ENCODE measurements around the gene MTMR2.
"Not testable (repeated sequence)": the region's sequence is repeated elsewhere in the genome, so short reads cannot be mapped to it uniquely, and the experiment has no call there.

Gene MTMR2

DNA sequence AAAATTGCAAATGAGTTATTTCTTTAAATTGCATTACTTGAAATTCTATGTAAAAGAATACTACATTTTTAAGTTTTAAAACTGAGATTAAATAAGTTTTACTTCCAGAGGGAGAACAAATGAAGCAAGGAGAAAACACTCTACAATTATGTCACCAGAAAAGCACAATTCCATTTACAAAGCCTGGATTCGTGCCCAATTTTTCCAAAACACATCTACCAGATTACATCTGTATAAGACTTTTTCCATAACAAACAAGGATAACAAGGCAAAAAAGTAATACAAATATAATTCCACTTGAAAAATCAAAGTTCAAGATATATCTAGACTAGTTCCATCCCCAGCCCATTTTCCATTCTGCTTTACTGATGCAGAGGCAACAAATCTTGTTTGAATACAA lies 40.5 kb downstream of the MTMR2 start:
- no peak for DNase-seq

DNA sequence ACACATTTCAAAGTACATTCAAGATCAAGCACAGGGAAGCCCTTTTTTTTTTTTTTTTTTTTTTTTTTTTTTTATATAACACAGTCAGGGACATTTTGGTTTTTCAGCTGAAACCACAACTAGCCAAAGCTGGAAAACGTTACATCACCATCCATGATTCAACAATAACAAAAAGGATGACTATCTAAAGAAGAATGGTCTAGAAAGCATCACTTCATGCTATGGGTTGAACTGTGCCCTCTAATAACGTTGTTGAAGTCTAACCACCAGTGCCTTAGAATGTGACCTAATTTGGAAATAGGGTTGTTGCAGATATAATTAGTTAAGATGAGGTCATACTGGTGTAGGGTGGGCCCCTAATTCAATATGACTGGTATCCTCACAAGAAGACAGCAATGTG lies 46.6 kb downstream of the MTMR2 start:
- no peak for DNase-seq

DNA sequence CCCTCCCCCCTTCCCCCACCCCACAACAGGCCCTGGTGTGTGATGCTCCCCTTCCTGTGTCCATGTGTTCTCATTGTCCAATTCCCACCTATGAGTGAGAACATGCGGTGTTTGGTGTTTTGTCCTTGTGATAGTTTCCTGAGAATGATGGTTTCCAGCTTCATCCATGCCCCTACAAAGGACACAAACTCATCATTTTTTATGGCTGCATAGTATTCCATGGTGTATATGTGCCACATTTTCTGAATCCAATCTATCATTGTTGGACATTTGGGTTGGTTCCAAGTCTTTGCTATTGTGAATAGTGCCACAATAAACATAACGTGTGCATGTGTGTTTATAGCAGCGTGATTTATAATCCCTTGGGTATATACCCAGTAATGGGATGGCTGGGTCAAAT lies 53.0 kb downstream of the MTMR2 start:
- not testable (repeated sequence) for DNase-seq

DNA sequence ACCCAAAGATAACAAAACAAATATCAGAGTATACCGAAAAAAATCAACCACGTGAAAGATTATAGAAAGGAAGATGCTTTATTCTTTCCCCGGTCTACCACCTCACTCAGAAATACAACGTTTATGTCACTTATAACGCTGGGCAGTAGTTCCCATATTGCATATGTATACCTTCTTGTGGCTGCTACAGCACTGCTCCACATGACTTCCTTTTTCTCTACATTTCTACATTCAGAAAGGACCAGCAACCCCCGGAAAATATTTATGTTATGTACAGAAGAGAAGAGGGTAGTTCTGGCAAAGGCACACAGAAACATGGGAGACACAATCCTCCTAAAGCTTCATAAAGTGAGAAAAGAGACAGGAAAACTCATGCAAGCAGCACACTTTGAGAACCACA lies 56.8 kb downstream of the MTMR2 start:
- no peak for DNase-seq

DNA sequence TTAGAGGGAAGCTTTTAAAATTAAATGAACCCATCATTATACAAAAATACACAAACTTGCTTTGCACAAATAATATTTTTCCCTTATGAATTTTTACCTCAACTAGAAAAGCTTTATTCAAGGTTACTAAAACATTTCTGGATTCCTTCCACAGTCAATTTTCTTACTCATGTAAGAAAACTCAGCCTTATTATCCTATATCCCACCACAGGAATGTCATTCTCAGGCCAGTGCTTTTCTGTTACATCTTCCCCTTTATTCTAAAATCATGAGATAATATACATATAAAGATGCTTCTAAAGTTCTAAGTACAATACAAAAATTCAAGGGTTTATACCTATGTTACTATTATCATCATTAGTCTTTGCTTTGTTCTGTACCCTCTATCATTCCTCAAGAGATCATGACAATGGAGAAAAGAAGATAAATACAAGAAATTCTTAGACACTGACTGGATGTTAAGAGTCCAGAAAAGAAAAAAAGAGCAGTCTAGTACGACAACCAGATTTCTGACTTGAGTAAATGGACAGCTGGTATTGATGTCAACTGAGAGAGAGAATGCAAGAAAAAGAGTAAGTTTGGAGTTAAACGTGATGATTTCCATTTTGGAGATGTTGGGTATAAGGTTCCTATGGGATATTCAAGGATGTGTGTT lies 60.3 kb downstream of the MTMR2 start:
- no peak for DNase-seq

DNA sequence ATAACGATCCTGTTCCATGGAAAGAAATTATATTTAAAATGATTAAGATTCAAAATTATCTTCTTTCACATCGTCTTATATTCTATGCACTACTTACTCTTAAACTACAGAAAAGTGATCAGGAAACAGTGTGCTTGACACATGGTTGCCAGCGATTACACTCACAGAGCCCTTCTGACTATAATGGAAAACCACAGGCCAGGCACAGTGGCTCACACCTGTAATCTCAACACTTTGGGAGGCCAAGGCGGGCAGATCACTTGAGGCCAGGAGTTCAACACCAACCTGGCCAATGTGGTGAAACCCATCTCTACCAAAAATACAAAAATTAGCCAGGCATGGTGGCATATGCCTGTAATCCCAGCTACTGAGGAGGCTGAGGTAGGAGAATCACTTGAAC lies 63.9 kb downstream of the MTMR2 start:
- not testable (repeated sequence) for DNase-seq

DNA sequence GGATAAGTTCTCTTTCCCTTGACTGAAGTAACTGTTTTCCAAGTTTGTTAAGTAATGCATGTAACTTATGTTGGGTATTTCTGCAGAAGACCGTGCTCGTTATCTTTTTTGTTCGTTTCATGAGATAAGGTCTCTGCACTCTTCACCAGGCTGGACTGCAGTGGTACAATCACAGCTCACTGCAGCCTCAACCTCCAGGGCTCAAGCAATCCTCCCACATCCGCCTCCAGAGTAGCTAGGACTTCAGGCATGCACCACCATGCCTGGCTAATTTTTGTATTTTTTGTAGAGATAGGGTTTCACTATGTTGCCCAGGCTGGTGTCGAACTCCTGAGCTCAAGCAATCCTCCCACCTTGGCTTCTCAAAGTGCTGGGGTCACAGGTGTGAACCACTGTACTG lies 69.5 kb downstream of the MTMR2 start:
- not testable (repeated sequence) for DNase-seq

DNA sequence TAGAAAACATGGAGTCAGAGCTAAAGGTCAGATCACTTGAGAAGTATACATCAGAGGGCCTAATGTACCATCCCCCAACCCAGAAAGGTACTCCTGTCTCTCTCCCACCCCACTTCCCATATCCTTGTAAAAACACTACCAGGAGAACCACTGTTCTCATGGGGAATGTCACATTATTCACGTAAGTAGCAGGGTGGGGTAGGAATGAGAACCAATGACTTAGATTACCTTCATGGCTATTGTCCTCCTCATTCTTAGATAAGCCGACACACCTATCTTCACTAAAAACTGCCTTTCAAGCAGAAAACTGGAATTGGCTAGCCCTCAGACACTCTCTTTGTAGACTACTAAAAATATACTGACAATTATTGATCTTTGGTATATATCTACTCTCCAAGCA lies 70.0 kb downstream of the MTMR2 start:
- no peak for DNase-seq

DNA sequence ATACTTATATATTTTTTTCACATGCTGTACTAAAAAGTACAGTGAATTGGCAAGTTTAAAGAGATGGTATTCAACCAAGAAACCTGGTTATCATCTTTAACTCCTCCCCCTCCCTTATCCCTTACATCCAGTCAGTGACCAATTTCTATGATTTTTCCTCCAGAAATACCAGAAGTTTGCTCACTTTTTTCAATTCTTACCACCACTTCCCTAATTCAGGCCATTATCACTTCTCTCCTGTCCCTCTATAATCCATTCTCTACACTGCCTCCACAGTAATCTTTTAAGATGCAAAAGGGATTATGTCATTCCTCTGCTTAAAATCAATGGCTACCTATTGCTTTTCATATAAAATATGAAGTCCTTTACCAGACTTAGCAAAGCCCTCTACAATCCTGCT lies 70.8 kb downstream of the MTMR2 start:
- no peak for DNase-seq

DNA sequence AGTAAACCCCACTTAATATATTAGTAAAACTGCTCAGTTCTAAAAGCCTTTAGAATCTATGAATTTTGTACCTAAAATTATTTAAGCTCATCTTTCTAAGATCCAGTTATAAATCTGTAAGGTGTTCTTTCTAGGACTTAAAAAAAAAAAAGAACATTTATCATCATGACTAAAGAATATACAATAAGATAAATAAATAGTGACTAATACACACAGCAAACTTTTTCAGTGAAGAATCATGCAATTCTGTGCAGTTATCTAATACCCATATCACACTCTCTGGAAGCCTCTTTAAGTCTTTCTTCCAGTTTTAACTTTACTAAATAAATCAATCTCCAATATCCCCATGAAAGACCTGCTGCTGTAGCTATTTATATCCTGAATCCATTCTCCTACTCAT lies 73.8 kb downstream of the MTMR2 start:
- DNase-seq = no peak

DNA sequence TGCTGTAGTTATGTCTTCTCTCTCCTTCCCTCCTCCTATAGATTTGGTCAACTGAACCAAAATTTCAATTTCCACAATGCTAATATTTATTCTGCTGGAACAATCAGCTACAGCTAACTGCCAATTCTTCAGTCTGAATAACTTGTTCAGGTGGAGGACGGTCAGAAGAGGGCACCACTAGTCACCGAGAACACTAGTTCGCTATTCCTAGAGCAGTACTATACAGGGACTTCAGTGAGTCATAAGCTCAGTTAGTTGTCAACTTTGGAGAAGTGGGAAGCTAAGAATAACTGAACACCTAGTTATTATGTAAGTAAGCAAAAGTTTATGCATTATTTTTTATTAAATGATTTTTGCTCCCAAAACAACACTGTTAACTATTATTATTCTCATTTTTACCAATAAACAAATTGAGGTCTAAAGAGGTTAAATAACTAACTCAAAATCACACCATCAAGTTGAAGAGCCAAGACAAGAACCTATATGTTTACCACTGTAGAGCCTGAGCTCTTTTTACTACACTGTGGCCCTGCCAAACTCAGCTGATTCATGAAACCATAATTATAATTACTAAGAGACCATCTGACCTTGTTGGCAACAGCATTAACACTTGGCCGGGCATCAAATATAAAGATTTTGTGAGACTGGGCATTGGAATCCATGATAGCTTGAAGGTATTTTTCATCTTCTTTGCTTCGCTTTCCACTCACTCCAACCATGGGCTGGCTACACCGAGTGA lies 74.7 kb downstream of the MTMR2 start:
- DNase-seq = peak; percentile 69

DNA sequence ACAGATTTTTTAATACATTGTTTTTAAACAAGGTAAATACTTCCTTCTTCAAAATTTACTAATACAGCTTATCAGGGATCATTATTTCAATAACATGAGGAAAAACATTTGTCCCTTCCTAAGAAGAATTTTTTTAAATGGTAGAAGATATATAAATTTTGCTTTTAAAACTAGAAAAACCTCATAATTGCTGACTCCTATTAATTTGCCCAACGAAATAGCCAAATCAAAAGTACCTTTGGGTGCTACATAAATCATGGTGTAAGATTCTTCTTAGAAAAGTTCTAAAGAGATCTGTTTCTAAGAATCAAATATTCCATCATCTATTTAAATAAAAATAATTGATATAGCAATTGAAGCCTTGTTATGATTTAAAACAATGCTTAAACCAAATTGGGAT lies 78.7 kb downstream of the MTMR2 start:
- DNase-seq = no peak

DNA sequence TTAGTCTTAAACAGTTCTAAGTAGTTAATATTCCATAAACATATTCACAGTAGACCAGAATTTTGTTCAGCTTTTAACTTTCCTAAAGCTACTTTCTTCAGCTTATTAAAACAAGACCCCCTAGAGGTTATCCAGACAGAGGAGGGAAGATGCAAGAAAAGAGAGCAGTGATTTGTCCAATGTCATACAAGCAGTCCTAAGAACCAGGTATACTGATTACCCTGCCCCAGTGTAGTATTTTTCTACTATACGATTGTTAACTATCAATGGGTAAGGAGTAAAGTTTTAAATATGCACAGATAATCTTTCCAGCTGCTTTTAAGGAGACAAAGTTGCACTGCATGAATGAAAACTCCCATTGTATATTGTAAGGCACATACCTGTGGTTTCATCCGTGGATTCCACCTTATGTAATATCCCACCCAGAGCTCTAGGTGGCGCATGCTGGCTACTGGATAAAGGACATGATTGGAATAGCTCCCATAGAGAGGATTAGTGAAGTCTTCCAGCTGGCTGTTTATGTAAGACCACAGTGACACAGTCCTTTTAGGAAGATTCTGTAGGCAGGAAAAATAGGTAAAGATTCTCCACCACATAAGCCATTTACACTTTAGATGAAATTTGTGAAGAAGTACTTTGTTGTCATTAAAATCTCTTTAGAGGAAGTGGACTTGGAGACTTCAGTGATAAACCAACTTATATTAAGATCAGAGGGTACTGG lies 88.0 kb downstream of the MTMR2 start:
- DNase-seq = peak; percentile 78

DNA sequence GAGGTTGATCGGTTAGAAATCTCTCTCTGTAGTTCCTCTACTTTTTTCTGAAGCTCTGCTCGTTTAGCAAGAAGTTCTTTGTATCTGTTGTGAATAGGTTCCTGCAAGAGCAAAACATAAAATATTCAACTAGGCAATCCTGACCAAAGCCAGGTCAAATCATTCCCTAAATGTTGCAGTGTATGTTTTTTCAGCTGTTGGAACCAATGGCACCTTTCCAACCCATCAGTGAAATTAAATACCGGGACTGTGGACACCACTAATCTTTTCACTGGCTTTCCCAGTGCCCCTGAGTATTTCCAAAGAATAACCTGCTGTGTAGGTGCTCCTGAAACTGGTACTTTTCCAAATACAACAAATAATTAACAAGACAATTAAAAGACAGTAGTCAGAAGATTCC lies 88.6 kb downstream of the MTMR2 start:
- DNase-seq = no peak

DNA sequence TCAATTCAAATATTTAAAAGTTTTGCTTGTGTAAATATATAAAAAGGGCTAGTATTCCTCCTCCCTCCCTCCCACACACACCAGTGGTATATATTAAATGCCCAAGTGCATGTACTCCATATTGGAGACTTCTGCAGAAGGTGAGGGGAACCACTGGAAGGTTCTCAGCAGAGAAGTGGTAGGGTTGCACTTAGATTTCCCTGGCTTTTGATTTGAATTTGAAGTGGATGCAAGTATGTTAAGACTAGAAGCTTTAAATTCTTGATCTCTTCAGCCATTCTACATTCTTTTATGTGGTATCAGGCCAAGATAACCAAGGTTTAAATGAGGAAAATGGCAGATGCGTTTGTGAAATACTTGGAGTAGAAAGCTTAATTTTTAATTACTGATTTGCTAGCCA lies 90.5 kb downstream of the MTMR2 start:
- no peak for DNase-seq

DNA sequence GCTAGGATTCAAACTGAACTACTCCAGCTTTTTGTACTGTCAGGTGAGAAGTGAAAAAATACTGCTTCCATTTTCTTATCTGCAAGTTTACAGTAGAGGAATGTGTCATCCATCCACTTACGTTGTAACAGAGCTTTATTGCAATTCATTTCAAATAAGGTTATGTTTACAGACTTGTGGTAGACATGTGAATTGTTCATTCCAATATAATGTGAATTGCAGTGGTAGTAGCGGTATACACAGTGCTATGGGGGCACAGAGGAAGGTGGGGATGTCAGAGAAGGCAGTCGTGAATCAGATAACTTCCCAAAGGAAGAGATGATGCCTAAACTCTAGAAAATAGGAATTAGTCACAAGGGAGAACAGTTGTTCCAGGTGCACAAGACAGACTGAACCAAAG lies 91.1 kb downstream of the MTMR2 start:
- DNase-seq = no peak

DNA sequence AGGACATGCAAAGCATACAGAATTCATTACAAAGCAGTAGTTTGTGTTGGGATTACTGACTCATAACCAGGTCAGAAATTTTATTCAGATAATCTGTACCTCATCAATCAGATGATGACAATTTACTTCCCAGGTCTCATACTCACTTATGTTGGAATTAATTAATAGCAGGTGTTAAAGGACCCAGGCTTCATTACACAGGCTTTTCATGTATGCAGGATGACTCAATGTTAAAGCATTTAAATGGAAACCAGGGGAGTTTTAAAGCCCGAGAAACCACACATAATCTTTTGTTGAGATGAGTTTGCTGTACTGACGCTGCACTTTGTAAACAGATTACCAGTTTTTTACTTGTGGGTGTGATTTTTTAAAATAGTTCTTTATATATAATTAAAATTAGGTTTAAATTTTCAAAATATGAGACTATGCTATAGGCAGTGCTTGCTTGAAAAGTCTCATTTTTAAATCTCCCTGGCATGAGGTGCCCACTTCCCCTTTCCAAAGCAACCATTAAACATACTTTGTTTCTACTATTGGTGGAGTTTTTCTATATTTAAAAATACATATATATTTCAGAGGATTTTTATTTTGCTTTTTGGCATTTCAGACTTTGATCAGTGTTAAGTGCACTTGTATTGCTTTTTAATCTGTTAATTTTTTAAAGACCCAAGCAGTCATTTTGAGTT lies 92.6 kb downstream of the MTMR2 start:
- no peak for DNase-seq

DNA sequence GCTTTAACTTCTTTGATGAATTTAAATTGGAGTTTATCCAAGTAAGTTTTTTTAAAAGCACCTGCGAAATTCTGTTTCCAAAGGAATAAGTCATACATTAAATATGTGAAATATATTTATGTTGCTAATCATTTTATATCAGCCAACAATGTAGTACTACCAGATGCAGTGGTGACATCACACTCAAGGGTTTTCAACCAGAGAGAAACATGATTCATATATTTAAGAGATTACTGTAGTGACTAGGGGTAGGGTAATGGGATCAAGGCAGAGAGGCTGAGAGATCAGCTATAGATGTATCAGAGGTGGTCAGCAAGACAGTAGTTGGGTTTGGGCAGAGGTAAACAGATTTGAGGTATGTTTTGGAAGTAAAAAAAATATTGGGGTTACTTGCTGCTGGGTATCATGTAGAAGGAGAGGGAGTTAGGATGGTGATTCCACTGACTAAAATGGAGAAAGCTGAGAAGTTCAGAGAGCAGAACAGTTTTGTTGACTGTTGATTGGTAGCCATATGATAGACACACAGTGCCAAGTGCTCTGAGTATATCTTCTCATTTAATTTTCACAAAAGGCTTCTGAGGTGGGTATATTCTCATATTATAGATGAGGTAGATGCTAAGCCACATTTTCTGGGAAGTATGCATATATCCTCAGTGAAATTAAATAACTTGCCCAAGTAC lies 94.2 kb downstream of the MTMR2 start:
- no peak for DNase-seq

DNA sequence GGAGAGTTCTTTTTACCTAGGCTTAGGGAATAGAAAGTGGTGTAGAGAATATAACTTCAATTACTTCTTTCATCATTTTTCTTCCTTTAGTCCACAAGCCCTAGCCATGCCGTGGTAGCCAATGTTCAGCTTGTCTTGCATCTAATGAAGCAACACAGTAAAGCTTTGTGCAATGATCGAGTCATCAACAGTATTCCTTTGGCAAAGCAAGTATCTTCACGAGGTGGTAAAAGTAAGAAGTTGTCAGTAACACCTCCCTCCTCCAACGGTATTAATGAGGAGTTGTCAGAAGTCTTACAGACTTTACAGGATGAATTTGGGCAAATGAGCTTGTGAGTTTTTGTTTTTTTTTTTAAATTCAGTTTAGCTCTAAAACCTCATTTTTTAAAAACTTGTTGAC lies 96.2 kb downstream of the MTMR2 start:
- no peak for DNase-seq

DNA sequence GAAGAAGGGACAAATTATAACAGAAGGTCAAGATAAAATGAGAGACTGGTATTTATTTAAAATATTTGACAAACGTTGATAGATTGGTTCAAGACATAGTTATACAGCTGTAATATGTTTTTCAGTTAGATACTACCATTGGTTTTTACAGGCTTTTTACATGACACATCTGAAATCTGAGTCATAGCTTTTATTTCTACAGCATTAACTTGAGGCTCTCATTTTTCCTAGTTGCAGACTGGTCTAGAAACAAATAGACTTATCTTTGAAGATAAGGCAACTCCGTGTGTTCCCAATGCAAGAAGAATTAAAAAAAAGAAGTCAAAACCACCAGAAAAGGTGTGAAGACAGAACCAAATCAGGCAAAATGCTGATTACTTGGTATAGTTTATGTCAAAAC lies 102.3 kb downstream of the MTMR2 start:
- no peak for DNase-seq

DNA sequence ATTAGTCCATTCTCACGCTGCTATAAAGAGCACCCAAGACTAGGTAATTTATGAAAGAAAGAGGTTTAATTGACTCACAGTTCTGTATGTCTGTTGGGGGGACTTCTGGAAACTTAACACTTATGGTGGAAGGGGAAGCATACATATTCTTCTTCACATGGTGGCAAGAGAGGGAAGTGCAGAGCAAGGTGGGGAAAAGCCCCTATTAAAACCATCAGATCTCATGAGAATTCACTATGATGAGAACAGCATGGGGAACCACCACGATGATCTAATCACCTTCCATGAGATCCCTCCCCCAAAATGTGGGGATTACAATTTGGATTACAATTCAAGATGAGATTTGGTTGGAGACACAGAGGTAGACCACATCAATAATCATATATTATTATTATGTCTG lies 107.9 kb downstream of the MTMR2 start:
- DNase-seq = no peak

DNA sequence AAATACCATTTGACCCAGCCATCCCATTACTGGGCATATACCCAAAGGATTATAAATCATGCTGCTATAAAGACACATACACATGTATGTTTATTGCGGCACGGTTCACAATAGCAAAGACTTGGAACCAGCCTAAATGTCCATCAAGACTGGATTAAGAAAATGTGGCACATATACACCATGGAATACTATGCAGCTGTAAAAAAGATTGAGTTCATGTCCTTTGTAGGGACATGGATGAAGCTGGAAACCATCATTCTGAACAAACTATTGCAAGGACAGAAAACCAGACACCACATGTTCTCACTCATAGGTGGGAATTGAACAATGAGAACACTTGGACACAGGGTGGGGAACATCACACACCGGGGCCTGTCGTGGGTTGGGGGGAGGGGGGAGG lies 112.9 kb downstream of the MTMR2 start:
- not testable (repeated sequence) for DNase-seq

DNA sequence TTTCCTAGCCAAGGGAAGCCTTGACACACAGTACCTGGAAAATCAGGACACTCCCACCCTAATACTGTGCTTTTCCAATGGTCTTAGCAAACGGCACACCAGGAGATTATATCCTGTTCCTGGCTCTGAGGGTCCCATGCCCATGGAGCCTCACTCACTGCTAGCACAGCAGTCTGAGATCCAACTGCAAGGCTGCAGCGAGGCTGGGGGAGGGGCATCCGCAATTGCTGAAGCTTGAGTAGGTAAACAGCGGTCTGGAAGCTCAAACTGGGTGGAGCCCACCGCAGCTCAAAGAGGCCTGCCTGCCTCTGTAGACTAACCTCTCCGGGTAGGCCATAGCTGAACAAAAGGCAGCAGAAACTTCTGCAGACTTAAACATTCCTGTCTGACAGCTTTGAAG lies 117.4 kb downstream of the MTMR2 start:
- DNase-seq = not testable (repeated sequence)
